ENCODE results near the gene CHN2.

CHN2 gene

GRCh38 chr7:29229066-29229465 lies 34.5 kb downstream of the CHN2 start:
- no peak for FAIRE-seq

DNA sequence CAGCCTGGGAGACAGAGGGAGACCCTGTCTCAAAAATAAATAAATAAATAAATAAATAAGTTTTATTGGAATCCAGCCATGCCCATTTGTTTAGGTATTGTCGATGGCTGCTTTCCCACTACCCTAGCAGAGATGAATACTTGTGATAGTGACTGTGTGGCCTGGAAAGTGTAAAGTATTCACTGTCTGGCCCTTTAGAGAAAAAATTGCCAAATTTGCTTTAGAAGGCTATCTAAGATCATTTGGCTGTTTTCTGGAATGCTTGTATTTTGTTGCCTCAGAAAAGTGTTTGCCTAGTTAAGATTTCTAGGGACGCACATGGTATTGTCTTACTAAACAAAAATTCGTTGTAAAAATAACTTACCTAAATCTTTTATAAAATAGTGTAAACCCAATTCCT lies 35.4 kb downstream of the CHN2 start:
- FAIRE-seq: no peak

DNA sequence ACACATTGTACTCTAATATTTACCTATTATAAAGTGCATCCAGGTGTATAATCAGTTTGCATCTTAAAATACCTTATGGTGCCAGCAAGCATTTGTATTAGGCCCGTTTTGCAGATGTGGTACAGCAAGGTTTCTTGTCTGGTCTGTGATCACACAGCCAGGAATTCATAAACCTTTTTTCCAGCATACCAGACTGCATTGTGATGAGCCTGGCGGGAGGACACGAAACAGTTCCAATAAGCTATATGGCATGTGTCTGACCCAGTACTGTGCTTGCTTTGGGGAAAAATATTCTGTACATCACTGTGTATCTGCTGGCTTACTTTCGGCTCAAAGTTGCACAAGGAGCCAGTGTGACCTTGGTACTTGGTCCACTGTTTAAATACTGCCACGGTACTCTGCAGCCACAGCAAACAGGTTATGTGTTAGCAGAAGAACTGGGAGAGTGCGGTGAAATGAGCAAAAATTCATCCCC lies 36.3 kb downstream of the CHN2 start:
- FAIRE-seq: no peak

DNA sequence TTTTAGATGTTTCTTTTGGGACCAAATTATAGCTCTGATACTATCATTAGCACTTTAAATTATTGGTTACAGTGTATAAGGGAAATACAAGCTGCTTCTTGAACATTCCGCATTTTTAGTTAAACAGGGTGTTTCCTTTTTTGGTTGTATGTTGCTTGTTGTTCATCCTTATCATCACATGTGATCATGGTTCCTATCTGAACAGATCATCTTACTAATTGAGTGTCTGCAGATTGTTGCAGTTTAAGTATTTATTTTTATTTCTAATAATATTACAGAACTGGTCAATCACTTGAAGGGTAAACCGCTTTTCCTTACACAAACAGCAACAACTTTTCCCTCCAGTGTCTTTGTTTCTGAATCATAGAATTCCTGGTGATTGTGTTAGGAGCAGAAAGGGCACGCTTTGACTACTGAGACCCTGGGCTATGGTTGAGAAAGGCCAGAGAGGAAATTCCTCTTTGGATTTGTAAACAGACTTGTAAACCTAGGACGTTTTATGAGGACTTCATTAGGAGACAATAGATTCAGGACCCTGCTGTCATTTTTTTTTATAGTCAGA lies 37.2 kb downstream of the CHN2 start:
- FAIRE-seq: no peak

DNA sequence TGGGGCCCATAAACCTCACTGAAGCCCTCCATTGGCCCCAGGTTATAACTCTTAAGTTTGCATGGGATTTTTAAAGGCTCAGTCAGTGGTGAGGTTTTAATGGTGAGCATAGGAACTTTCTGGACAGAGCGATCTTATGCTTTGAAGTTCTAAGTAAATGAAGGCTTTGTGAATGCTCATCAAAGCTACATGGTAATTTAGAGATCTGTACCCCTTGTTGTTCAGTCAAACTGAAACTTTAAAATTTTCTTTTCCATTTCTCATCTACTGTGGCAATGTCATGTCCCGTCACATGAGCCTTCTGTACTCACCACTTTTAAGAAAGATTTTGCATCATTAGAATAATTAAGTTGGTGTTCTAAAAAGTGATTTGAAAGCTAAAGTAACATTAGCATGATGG lies 39.9 kb downstream of the CHN2 start:
- FAIRE-seq: no peak

DNA sequence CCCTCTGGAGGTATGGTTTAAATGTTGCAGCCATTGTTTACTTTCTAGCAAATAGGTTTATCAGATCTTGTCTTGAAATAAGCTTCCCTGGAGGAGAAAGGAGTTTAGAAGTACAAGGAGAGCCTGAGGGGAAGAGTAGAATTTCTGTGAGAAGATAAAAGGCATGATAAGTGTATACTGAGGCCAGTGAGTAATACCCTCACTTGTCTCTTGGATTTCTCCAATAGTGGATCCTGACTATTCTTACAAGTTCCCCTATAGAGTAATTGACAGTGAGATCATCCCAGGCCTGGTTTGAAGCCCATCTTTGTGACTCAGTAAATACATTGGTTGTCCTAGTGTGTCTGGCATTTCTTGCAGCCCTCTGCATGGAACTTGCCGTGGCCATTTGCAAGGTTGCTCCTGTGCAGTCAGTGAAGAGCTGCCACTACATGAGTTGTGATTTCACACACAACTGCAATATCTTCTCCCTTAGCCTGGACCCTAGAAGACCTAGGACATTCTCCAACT lies 41.6 kb downstream of the CHN2 start:
- no peak for FAIRE-seq

GRCh38 chr7:29236649-29237048 lies 42.1 kb downstream of the CHN2 start:
- FAIRE-seq: no peak

- FAIRE-seq: no peak
These were observed 42.9 kb downstream of the CHN2 start for GRCh38 chr7:29237489-29237888.

DNA sequence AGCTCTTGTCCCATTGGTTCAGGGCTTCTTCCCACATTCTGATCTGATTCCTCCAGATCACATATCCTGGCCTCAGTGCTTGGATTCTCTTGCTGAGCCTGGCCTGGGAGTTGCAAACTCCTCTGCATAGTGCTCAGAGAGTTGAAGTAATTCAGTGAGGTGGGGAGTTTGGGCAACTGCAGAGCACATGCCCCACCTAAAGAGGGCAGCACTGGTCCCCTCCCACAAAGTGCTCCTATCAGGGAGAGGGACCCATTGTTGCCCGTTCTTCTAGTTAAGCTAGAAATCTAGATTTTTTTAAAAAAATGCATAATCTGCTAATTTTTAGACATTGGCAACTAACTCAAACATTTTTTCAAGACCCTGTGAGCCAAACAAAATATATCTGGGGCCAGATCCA lies 45.1 kb downstream of the CHN2 start:
- FAIRE-seq: no peak

DNA sequence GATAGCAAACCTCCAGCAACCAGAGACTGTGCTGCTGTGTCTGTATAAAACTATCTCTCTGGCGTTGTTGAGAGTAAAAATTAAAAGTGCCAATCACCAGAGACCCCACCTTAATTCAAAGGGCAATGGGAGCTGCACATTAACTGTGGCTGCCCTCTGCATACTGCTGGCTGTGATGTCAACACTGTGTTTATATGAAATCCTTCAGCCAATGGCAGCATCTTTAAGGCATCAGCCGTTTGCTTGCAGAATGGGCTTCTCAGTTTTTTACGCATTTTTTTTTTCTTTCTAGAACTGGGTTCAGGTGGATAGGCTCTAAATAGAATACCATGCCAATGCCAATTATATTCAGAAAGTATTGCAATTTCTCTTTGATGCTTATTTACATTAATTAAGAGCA lies 47.7 kb downstream of the CHN2 start:
- FAIRE-seq: no peak

DNA sequence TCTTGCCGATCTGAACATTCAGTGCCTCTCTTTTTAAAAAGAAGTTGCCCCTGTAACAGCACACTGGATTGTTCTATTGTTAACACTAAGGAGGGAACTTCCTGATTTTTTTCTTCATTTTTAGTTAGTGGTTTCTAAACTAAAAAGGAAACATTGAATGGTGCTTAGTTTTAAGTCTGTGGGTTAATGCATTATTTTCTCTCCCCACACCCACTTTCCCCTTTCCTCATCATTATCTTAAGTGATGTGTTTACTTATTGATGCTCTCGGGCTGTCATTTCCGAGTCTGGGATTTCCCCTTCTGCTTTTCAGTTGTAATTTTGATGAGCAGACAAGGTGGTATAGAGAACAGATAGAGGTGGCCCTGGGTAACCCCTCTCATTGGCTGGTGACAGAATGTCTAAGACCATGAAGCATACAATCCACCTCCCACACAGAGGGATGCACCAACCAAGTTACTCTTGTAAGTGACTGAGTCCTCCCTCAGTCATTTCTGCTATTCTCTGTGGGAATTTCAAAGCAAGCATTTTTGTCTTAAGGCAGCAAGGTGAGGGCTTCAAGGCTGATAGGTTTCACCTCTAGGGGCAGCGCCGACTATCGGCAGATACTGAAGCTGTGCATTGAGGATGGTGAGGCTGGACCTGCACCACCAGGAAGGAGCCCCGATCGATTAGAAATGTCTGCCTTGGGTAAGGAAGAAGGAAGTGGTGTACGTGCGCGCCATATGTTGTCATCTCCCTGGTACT lies 49.5 kb downstream of the CHN2 start:
- FAIRE-seq: no peak

GRCh38 chr7:29247224-29247962 lies 52.8 kb downstream of the CHN2 start:
- FAIRE-seq: no peak

GRCh38 chr7:29247963-29248236 lies 53.3 kb downstream of the CHN2 start:
- FAIRE-seq: no peak

- FAIRE-seq: no peak
These were observed 54.3 kb downstream of the CHN2 start for GRCh38 chr7:29248713-29249382.

DNA sequence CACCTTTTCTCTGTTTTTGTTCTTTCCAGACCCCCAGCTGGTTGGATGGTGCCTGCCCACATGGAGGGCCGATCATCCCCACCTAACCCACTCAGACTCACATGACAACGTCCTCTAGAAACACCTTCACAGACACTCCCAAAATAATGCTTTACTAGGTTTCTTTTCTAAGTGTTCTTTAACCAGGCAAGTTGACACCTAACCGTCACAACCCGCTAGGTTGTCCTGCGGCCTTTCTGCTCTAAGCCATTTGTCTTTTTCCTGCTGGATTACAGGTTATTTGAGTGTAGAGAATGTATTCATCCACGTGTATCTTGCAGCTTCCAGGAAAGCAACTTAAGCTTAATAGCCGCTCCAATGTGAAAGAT lies 54.8 kb downstream of the CHN2 start:
- FAIRE-seq: no peak

DNA sequence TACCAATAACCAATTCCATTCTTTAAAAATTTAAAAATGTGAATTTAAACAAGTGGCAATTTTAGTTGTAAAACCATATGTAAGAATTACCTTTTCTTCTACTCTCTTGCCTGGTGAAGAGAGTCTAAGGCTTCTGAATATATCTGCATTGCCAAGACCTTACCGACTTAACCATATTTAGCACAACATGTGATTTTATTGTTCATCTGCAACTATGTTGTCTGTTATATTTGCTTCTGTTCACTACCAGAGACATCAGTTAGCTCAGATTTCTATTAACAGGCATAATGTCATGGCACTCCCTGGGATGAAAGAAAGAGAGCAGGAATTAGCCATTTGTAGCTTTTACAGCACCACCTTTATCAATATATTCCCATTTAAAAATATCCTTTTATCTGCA lies 55.3 kb downstream of the CHN2 start:
- FAIRE-seq: no peak

- no peak for FAIRE-seq
These were observed 58.6 kb downstream of the CHN2 start for GRCh38 chr7:29253225-29253624.

DNA sequence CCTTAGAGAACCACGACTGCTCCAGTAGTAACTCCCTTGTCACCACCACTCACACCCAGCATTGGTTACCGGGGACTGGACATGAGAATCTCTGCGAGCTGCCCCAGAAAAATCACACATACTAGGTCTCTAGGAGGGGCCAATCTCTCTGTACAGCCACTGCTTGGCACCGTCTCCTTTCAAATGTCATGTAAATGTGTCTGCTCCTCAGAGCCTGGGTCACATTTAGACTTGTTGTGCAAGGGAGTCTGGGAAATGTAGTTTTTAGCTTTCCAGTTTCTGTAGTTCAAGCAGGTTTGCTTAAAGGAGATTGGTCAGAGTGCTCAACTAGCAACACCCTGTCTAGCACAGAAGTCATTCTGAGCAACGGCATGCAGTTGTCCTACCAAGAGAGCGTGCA lies 60.0 kb downstream of the CHN2 start:
- no peak for FAIRE-seq

- no peak for FAIRE-seq
These were observed 60.8 kb downstream of the CHN2 start for GRCh38 chr7:29255199-29255878.

DNA sequence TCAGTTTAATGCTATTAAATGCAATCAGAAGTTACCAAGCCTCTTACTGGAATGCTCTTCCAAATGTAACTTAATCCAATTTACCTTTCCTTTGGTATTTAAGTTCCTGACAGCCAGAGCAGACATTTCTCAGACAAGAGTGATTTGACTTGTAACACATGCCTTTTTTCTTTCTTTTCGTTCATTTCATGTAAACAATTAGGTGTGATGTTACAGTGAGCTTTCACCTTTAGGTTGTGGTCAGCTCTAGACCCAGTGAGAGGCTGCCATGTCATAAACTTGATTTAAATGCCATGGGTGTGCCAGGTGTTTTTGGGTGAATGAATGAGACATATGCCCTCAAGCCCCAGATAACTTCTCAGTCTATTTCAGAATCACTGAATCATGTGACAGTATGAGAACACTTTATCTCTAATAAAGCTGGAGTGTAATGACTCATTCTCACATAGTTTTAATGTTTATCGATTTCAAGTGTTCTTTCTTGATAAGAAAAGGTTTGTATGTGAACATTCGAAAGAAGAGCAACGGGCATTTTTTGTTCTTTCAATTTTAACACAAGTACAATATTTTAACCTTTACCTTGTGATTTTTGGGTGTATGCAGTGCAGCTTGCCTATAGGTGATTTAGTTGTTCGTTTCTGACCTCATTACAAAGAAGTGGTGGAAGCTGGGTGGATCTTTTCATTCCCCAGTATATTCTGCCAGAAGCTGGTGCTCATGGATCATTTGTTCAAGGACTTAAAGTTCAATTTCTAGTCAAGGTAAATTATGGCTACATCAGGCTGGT lies 61.5 kb downstream of the CHN2 start:
- FAIRE-seq: no peak

- no peak for FAIRE-seq
These were observed 62.1 kb downstream of the CHN2 start for GRCh38 chr7:29256693-29257002.

- no peak for FAIRE-seq
These were observed 64.4 kb downstream of the CHN2 start for GRCh38 chr7:29258951-29259350.

Data from endometrium (tissue), 2 donors.